Loucy (cell line): ENCODE measurements around the gene PNMA6F.
"Not testable (repeated sequence)": the region's sequence is repeated elsewhere in the genome, so short reads cannot be mapped to it uniquely, and the experiment has no call there.

Source experiments
- H2AFZ ChIP-seq: fragments of 200-600 bp; sonication (generic); 2 replicates; pipeline ENCODE4 v1.6.0; 2016; ENCODE audit warnings: antibody characterized with exemption, mild to moderate bottlenecking, low read length, moderate library complexity
- H3F3A ChIP-seq: fragments of 200-600 bp; 2 replicates; pipeline ENCODE4 v1.6.0; 2016; ENCODE audit warnings: antibody characterized with exemption, low read depth, mild to moderate bottlenecking
- H3K27me3 ChIP-seq: fragments of 200-600 bp; sonication (generic); 2 replicates; pipeline ENCODE4 v1.6.1; 2014; ENCODE audit warnings: low read length, mild to moderate bottlenecking; ENCODE audit not compliant: insufficient read depth, poor library complexity, severe bottlenecking
- H3K36me3 ChIP-seq: fragments of 200-600 bp; sonication (generic); 2 replicates; pipeline ENCODE4 v1.6.1; 2016; ENCODE audit warnings: low read length; ENCODE audit not compliant: insufficient read depth
- H3K4me1 ChIP-seq: fragments of 200-600 bp; sonication (generic); 2 replicates; pipeline ENCODE4 v1.5.1; 2014; ENCODE audit warnings: low read length, mild to moderate bottlenecking; ENCODE audit not compliant: insufficient read depth, poor library complexity, severe bottlenecking
- H3K4me2 ChIP-seq: fragments of 200-600 bp; sonication (generic); 2 replicates; pipeline ENCODE4 v1.6.0; 2014; ENCODE audit warnings: antibody characterized with exemption, low read length, low read depth, mild to moderate bottlenecking; ENCODE audit not compliant: poor library complexity, severe bottlenecking
- H3K4me3 ChIP-seq: fragments of 200-600 bp; sonication (generic); 2 replicates; pipeline ENCODE4 v1.5.1; 2014; ENCODE audit warnings: low read length, mild to moderate bottlenecking, mixed read lengths; ENCODE audit not compliant: poor library complexity, severe bottlenecking
- H3K79me2 ChIP-seq: fragments of 200-600 bp; sonication (generic); 2 replicates; pipeline ENCODE4 v1.6.1; 2014; ENCODE audit warnings: low read length; ENCODE audit not compliant: insufficient read depth
- H3K9ac ChIP-seq: fragments of 200-600 bp; sonication (generic); 2 replicates; pipeline ENCODE4 v1.6.0; 2014; ENCODE audit warnings: mild to moderate bottlenecking, low read depth, low read length, moderate library complexity; ENCODE audit not compliant: poor library complexity, severe bottlenecking
- H3K9me2 ChIP-seq: fragments of 200-600 bp; sonication (generic); replicated peaks from 2 replicates; pipeline ENCODE4 v1.6.1; 2016; ENCODE audit warnings: low read depth, low read length, mixed read lengths
- H3K9me3 ChIP-seq: fragments of 200-600 bp; sonication (generic); 2 replicates; pipeline ENCODE4 v1.6.1; 2014; ENCODE audit warnings: mild to moderate bottlenecking, antibody characterized with exemption, low read length, low read depth; ENCODE audit not compliant: insufficient read depth
- H4K20me1 ChIP-seq: fragments of 200-600 bp; sonication (generic); 2 replicates; pipeline ENCODE4 v1.6.0; 2014; ENCODE audit warnings: antibody characterized with exemption, low read length, mild to moderate bottlenecking; ENCODE audit not compliant: insufficient read depth, poor library complexity, severe bottlenecking
- EZH2phosphoT487 ChIP-seq: fragments of 200-600 bp; IDR thresholded peaks from 2 replicates; pipeline ENCODE4 v1.6.1; 2018; ENCODE audit warnings: antibody characterized with exemption, mild to moderate bottlenecking, moderate library complexity, borderline replicate concordance
- TF ChIP-seq, protein P1 (sequence below): fragments of 200-600 bp; sonication (generic); conservative IDR thresholded peaks from 2 replicates; pipeline ENCODE4 v1.5.1; 2014; ENCODE audit warnings: mild to moderate bottlenecking, antibody characterized with exemption, low read length

PNMA6F gene

DNA sequence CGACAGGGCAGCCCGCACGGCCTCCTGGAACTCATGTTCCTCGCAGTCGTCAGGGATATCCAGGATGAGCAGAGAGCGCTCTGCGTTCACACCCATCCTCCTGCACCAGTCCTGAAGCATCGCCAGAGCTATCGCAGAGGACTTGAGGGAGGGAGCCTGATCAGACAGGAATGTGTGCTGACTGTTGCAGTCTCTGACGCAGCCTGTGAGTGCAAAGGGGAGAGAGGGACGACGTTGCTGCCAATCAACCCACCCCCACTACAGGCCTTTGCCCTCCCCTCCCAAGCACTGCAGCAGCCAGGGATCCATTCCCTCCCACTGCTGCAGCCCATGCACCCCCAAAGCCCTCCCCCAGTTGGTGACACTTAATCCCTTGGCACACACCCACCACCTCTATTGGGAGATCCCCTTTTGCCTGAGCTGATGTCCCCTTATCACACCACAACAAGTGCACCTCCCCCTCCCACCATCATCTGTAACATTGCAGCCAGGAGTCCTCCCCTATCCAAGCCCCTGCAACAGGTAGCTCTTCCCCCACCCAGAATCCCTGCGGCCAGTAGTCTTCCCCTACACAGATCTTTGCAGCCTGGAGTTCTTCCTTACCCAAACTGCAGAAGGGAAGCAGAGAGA, 897 bp downstream of the PNMA6F start:
- no peak overlapping the region for H2AFZ ChIP-seq
- no peaks in the 10 kb centered on the region for H3K4me1 ChIP-seq
- no peaks in the 10 kb centered on the region for H3K79me2 ChIP-seq
- no peak overlapping the region for H3K9ac ChIP-seq
- H3K9me2 ChIP-seq: no peaks in the 10 kb centered on the region
- no peaks in the 10 kb centered on the region for H4K20me1 ChIP-seq
- no peak overlapping the region for H3K4me2 ChIP-seq
- H3K4me3 ChIP-seq: no peak overlapping the region
- no peaks in the 10 kb centered on the region for H3F3A ChIP-seq
- no peaks in the 10 kb centered on the region for H3K27me3 ChIP-seq
- no peaks in the 10 kb centered on the region for H3K36me3 ChIP-seq
- H3K9me3 ChIP-seq: no peaks in the 10 kb centered on the region
- TF ChIP-seq, protein P1, sequence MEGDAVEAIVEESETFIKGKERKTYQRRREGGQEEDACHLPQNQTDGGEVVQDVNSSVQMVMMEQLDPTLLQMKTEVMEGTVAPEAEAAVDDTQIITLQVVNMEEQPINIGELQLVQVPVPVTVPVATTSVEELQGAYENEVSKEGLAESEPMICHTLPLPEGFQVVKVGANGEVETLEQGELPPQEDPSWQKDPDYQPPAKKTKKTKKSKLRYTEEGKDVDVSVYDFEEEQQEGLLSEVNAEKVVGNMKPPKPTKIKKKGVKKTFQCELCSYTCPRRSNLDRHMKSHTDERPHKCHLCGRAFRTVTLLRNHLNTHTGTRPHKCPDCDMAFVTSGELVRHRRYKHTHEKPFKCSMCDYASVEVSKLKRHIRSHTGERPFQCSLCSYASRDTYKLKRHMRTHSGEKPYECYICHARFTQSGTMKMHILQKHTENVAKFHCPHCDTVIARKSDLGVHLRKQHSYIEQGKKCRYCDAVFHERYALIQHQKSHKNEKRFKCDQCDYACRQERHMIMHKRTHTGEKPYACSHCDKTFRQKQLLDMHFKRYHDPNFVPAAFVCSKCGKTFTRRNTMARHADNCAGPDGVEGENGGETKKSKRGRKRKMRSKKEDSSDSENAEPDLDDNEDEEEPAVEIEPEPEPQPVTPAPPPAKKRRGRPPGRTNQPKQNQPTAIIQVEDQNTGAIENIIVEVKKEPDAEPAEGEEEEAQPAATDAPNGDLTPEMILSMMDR: no peak

DNA sequence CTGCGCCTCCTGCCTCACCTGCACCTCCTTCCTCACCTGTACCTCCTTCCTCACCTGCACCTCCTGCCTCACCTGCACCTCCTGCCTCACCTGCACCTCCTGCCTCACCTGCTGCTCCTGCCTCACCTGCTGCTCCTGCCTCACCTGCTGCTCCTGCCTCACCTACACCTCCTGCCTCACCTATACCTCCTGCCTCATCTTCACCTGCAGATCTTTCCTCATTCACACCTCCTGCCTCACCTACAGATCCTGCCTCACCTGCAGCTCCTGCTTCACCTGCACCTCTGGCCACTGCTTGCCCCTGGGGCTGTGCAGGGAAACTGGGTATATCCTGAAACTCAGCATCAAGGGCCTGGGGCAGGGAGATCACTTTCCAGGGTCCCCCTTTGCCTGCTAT, 1.5 kb downstream of the PNMA6F start:
- H3K9me2 ChIP-seq, H3F3A ChIP-seq, H3K79me2 ChIP-seq, H2AFZ ChIP-seq, H3K27me3 ChIP-seq, H3K4me3 ChIP-seq, H3K9me3 ChIP-seq, H3K4me1 ChIP-seq, H3K9ac ChIP-seq, H4K20me1 ChIP-seq, H3K36me3 ChIP-seq, H3K4me2 ChIP-seq: not testable (repeated sequence)

DNA sequence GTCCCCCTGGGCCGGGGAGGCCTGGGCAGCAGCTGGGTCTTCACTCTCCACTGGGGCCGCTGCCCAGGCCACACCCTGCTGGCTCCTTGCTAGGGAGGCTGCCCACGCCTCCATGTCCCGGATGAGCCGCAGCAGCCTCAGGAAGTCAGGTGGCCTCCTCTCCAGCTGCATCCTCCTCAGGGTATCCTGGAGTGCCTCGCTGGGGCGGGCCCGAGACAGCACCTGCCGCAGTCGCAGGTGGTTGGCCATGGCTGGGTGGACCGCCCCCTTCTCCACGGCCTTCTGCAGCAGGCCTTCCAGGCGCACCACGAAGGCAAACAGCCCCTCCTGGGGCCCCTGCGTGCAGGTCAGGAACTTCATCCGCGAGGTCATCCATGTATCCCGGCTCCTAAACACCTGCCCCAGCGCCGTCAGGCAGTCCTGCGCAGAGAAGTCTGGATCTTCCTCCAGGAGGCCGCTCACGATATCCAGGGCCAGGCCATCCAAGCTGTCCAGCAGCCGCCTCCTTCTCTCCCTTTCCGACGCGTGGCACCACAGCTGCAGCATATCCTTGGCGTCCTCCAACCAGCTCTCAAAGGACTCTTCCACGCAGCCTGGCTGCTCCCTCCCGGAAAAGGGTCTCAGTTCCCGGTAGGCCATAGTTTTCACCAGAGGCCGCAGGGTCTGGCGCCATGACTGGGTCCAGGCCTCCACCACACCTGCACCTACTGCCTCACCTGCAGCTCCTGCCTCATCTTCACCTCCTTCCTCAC, 2.1 kb downstream of the PNMA6F start:
- Histone ChIP-seq H3K9me2 (no peaks in the 10 kb centered on the region), H3K9ac (no peak overlapping the region), H3F3A (no peaks in the 10 kb centered on the region), H3K9me3 (no peaks in the 10 kb centered on the region), H3K36me3 (no peaks in the 10 kb centered on the region), H2AFZ (no peak overlapping the region), H3K4me3 (no peak overlapping the region), H4K20me1 (no peaks in the 10 kb centered on the region), H3K79me2 (no peaks in the 10 kb centered on the region), H3K4me2 (no peak overlapping the region), H3K4me1 (no peaks in the 10 kb centered on the region), H3K27me3 (no peaks in the 10 kb centered on the region)
- TF ChIP-seq EZH2phosphoT487: no peak
- TF ChIP-seq, protein P1: no peak

DNA sequence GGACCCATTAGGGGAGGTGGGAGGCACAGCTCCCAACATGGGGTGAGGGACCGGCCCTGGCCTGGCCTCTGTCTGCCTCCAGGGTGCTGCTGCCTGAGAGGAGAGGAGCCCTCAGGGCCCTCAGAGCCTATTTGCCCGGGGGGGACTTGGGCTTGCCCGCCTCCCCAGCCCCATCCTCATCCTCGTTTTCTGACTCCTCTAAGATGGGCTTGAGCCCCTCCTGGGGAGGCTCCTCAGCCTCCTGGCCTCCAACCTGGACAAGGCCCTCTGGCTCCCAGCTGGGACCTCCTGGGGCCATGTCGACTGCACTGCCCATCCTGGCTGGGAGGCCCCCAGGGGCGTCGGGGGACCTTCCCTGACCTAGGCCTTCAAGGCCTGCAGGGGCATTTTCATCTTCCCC, 2.8 kb downstream of the PNMA6F start:
- Histone ChIP-seq H2AFZ (no peak overlapping the region), H3K4me1 (no peaks in the 10 kb centered on the region), H3K79me2 (no peaks in the 10 kb centered on the region), H3K4me3 (no peak overlapping the region), H3K9me3 (no peaks in the 10 kb centered on the region), H3K27me3 (no peaks in the 10 kb centered on the region), H3K4me2 (no peak overlapping the region), H3K9ac (no peak overlapping the region), H3K36me3 (no peaks in the 10 kb centered on the region), H3F3A (no peaks in the 10 kb centered on the region), H4K20me1 (no peaks in the 10 kb centered on the region), H3K9me2 (no peaks in the 10 kb centered on the region)
- TF ChIP-seq, protein P1: no peak
- no peak for TF ChIP-seq EZH2phosphoT487
